DND-41 (cell line): Measurements from ENCODE around the gene PKD1.
"Not testable (repeated sequence)": the region's sequence is repeated elsewhere in the genome, so short reads cannot be mapped to it uniquely, and the experiment has no call there.

Experiments used
- CTCF ChIP-seq: IDR thresholded peaks from 2 replicates; pipeline ENCODE4 v1.5.1; 2012; ENCODE audit warnings: borderline replicate concordance, low read length, moderate library complexity, mild to moderate bottlenecking; ENCODE audit not compliant: poor library complexity, severe bottlenecking; ENCODE audit errors: extremely low read depth
- EZH2 ChIP-seq: IDR thresholded peaks from 3 replicates; pipeline ENCODE4 v1.6.1; 2012; ENCODE audit warnings: borderline replicate concordance, low read depth, mild to moderate bottlenecking, moderate library complexity, low read length, inconsistent platforms; ENCODE audit not compliant: severe bottlenecking

DNA sequence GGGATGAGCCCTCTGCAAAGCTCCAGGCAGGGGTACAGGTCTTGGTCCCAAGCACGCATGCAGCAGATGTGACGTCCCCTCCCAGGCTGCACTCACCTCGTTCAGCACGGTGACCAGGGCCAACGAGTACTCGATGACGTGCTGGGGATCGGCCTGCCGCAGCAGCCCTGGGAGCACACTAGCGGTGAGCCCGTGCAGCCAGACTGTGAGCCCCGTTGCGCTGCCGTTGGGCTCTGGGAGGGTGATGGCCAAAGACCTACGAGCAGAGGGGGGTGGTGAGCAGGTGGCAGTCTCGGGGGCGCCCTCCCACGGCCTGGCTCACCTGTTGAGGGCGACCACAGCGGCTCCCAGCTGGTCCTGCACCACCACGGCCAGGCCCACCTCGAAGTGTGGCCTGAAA lies 29.9 kb downstream of the PKD1 start:
- not testable (repeated sequence) for TF ChIP-seq EZH2, CTCF
